Right atrium auricular region (tissue), 2 donors: ENCODE results near the gene MDFI. TPM values are rescaled to one million over a fixed set of nuclear protein-coding genes. Genes with fewer than 3 reads are reported as not detected.

Experiments used
- DNase-seq: peaks from one replicate; pipeline ENCODE4 v3.0.0-alpha.2; 2019; ENCODE audit warnings: low spot score
- H3K27ac ChIP-seq, 2 donors: fragments of 200-600 bp; sonication (generic); 1 replicate in 1 of 2; 2 replicates in 1 of 2; pipeline ENCODE4 v1.5.1; 2016 to 2019
- H3K27me3 ChIP-seq, 2 donors: fragments of 200-600 bp; sonication (generic); one replicate each; pipeline versions ENCODE4 v1.5.1 to v1.6.0; 2017 to 2019
- H3K36me3 ChIP-seq: fragments of 200-600 bp; sonication (generic); one replicate; pipeline ENCODE4 v1.5.1; 2016
- H3K4me1 ChIP-seq, 2 donors: fragments of 200-600 bp; sonication (generic); one replicate each; pipeline versions ENCODE4 v1.5.1 to v1.6.0; 2017 to 2019
- H3K4me3 ChIP-seq, 2 donors: fragments of 200-600 bp; sonication (generic); 1 replicate in 1 of 2; 2 replicates in 1 of 2; pipeline ENCODE4 v1.5.1; 2017 to 2019; ENCODE audit warnings: mild to moderate bottlenecking in 1 of 2, moderate library complexity in 1 of 2
- H3K9me3 ChIP-seq, 2 donors: fragments of 200-600 bp; sonication (generic); one replicate each; pipeline ENCODE4 v1.5.1; 2019
- total RNA-seq, 2 donors: library from RNA; depleted of rRNA; stranded (reverse); fragments of >200 nt; gene quantifications; one replicate each; pipeline ENCODE4 v1.1.0, GENCODE V29; 2016
- TF ChIP-seq, protein P1 (sequence below), 2 donors: fragments of 200-600 bp; sonication (generic); IDR thresholded peaks; one replicate each; pipeline ENCODE4 v1.5.1; 2019; ENCODE audit warnings: antibody characterized with exemption in 2 of 2

The MDFI gene
- total RNA-seq, 2 donors from 2014 or later: 1.5 to 12.3 TPM

DNA sequence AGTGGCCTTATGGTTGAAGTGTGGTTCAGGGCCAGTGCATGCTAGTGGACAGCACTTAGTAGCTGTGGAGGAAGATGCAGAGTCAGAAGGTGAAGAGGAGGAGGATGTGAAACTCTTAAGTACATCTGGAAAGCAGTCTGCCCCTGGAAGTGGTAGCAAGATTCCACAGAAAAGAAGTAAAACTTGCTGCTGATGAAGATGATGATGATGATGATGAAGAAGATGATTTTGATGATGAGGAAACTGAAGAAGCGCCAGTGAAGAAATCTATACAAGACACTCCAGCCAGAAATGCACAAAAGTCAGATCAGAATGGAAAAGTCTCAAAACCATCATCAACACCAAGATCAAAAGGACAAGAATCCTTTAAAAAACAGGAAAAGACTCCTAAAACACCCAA lies 28.9 kb downstream of the MDFI start:
- Histone ChIP-seq H3K4me1 (no peaks in the 10 kb centered on the region), H3K4me3 (no peak overlapping the region), H3K27me3 (peaks cover 0 to 3% of the 10 kb centered on the region in 2 donors), H3K9me3 (no peaks in the 10 kb centered on the region), H3K36me3 (no peaks in the 10 kb centered on the region), H3K27ac (no peak overlapping the region)
- DNase-seq: no peak
- TF ChIP-seq, protein P1, sequence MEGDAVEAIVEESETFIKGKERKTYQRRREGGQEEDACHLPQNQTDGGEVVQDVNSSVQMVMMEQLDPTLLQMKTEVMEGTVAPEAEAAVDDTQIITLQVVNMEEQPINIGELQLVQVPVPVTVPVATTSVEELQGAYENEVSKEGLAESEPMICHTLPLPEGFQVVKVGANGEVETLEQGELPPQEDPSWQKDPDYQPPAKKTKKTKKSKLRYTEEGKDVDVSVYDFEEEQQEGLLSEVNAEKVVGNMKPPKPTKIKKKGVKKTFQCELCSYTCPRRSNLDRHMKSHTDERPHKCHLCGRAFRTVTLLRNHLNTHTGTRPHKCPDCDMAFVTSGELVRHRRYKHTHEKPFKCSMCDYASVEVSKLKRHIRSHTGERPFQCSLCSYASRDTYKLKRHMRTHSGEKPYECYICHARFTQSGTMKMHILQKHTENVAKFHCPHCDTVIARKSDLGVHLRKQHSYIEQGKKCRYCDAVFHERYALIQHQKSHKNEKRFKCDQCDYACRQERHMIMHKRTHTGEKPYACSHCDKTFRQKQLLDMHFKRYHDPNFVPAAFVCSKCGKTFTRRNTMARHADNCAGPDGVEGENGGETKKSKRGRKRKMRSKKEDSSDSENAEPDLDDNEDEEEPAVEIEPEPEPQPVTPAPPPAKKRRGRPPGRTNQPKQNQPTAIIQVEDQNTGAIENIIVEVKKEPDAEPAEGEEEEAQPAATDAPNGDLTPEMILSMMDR (IDR thresholded peaks at IDR 0.05): no peak

DNA sequence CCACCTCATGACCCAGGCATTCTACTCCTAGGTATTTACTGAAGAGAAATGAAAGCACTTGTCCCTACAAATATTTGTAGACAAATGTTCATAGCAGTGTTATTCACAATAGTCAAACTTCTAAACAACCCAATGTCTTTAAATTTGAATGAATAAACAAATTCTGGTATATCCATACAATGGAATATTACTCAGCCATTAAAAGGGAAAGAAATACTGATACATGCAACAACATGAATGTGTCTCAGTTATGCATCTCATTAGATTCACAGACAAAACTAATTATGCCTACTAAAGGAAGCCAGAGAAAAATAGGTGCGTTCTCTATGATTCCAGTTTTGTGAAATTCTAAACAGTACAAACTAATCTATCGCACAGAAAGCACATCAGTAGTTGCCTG lies 30.7 kb downstream of the MDFI start:
- Histone ChIP-seq H3K4me1 (no peaks in the 10 kb centered on the region), H3K36me3 (no peaks in the 10 kb centered on the region), H3K9me3 (no peaks in the 10 kb centered on the region), H3K27ac (no peak overlapping the region), H3K27me3 (peaks cover 0 to 3% of the 10 kb centered on the region in 2 donors), H3K4me3 (no peak overlapping the region)
- no peak for DNase-seq
- TF ChIP-seq, protein P1 (IDR thresholded peaks at IDR 0.05): no peak

- no peaks in the 10 kb centered on the region for H3K9me3 ChIP-seq
- no peak overlapping the region for H3K27ac ChIP-seq
- H3K27me3 ChIP-seq: no peaks in the 10 kb centered on the region
- H3K4me1 ChIP-seq: no peaks in the 10 kb centered on the region
- no peaks in the 10 kb centered on the region for H3K36me3 ChIP-seq
- TF ChIP-seq, protein P1 (IDR thresholded peaks at IDR 0.05): no peak
- no peak for DNase-seq
- no peak overlapping the region for H3K4me3 ChIP-seq
These were observed 32.6 kb downstream of the MDFI start for GRCh38 chr6:41670703-41671360.

DNA sequence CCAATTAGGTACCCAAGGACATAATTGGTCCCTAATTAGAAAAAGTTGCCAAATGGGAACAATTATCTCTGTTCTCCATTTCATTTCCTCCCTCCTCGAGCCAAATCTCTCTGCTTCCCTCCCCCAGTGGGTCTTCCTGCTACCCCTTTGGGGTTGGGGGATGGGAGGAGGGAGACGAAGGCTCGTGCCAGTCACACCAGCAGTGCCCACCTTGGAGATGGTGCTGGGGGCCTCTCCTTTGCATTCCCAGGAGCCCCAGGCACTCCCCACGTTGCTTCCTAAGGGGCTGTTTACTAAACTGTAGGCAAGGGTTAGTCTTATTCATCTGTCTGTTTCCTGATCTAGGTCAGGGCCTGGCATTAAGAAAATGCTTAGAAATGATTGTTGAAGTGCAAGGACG lies 33.1 kb downstream of the MDFI start:
- TF ChIP-seq, protein P1 (IDR thresholded peaks at IDR 0.05): no peak
- Histone ChIP-seq H3K4me3 (no peak overlapping the region), H3K36me3 (no peaks in the 10 kb centered on the region), H3K4me1 (no peaks in the 10 kb centered on the region), H3K27me3 (no peaks in the 10 kb centered on the region), H3K27ac (no peak overlapping the region), H3K9me3 (no peaks in the 10 kb centered on the region)
- DNase-seq: no peak

DNA sequence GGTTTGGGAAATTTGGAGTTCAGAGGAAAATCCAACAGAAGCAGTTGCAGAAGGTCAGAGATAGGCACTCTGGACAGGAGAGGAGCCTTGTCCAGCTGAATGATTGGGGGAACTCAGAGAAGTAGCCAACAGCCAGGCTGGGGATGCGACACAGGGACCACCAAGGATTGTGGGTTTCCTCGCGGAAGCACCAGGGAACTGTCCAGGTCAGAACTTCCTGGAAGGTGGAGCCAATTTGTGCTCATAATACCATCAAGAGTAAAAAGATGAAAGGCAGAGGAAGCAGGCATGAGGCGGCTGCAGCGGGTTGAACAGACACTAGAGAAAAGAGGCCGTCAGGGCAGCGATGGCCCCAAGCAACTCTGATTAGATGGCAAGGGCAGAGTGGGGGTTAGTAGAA lies 33.7 kb downstream of the MDFI start:
- TF ChIP-seq, protein P1 (IDR thresholded peaks at IDR 0.05): no peak
- H3K27me3 ChIP-seq: no peaks in the 10 kb centered on the region
- H3K36me3 ChIP-seq: no peaks in the 10 kb centered on the region
- no peaks in the 10 kb centered on the region for H3K4me1 ChIP-seq
- no peaks in the 10 kb centered on the region for H3K9me3 ChIP-seq
- H3K4me3 ChIP-seq: no peak overlapping the region
- DNase-seq: no peak
- H3K27ac ChIP-seq: no peak overlapping the region
